CD4-positive, alpha-beta T cell (primary cell): ENCODE measurements around the gene RYR2. TPM values are rescaled to one million over a fixed set of nuclear protein-coding genes. Genes with fewer than 3 reads are reported as not detected.

Experiments
- ATAC-seq: fragments of 200-7000 bp; cut with Tn5 transposase; one replicate; pipeline ENCODE4 v1.10.0; 2022; ENCODE audit warnings: mild to moderate bottlenecking; ENCODE audit not compliant: poor library complexity
- CTCF ChIA-PET: fragments of 350-600 bp; sonication (Branson Sonifier 250); formaldehyde crosslinking; loops from one replicate; lab custom pipeline; 2021; ENCODE audit warnings: antibody characterized with exemption, inconsistent platforms; lab: Charles Lee
- POLR2A ChIA-PET: fragments of 350-600 bp; sonication (Branson Sonifier 250); formaldehyde crosslinking; loops from one replicate; lab custom pipeline; 2021; ENCODE audit warnings: antibody characterized with exemption, inconsistent platforms; lab: Charles Lee
- DNase-seq, 14 experiments: peaks; one replicate each; pipeline ENCODE4 v3.0.0-alpha.2; 2013 to 2020; ENCODE audit warnings: mixed read lengths in 2 of 14
- H3K27ac ChIP-seq, 2 donors: one replicate each; pipeline versions ENCODE4 v1.5.1 to v1.7.0; 2013; ENCODE audit warnings: low read length in 2 of 2, low read depth in 1 of 2, mild to moderate bottlenecking in 1 of 2
- H3K27me3 ChIP-seq, 2 experiments: 1 replicate in 1 of 2; 2 replicates in 1 of 2; pipeline versions ENCODE4 v1.6.1 to v1.7.0; 2013; ENCODE audit warnings: low read length in 2 of 2, control low read depth in 1 of 2, mild to moderate bottlenecking in 1 of 2, moderate library complexity in 1 of 2; ENCODE audit not compliant: insufficient read depth in 2 of 2, control insufficient read depth in 1 of 2
- H3K36me3 ChIP-seq: one replicate; pipeline ENCODE4 v1.6.1; 2013; ENCODE audit warnings: low read length, control low read depth; ENCODE audit not compliant: insufficient read depth
- H3K4me1 ChIP-seq: one replicate; pipeline ENCODE4 v1.6.1; 2013; ENCODE audit warnings: low read length, control low read depth; ENCODE audit not compliant: insufficient read depth
- H3K4me3 ChIP-seq: one replicate; pipeline ENCODE4 v1.5.1; 2013; ENCODE audit warnings: mild to moderate bottlenecking, low read length, moderate library complexity
- H3K9me3 ChIP-seq, 2 experiments: 1 replicate in 1 of 2; 2 replicates in 1 of 2; pipeline versions ENCODE4 v1.6.1 to v1.7.0; 2013; ENCODE audit warnings: low read length in 2 of 2, mild to moderate bottlenecking in 2 of 2, control low read depth in 1 of 2, moderate library complexity in 1 of 2; ENCODE audit not compliant: control insufficient read depth in 1 of 2, insufficient read depth in 1 of 2
- H3K27ac Mint-ChIP-seq: one replicate; pipeline ENCODE4 v1.8.0; 2020; ENCODE audit warnings: mixed read lengths
- H3K27me3 Mint-ChIP-seq: one replicate; pipeline ENCODE4 v1.8.0; 2021; ENCODE audit warnings: mixed read lengths
- H3K36me3 Mint-ChIP-seq: one replicate; pipeline ENCODE4 v1.8.0; 2021; ENCODE audit warnings: low read depth, mixed read lengths
- H3K4me1 Mint-ChIP-seq: one replicate; pipeline ENCODE4 v1.8.0; 2021; ENCODE audit warnings: low read depth, mixed read lengths
- H3K4me3 Mint-ChIP-seq: one replicate; pipeline ENCODE4 v1.8.0; 2020; ENCODE audit warnings: mild to moderate bottlenecking, mixed read lengths
- H3K9me3 Mint-ChIP-seq: one replicate; pipeline ENCODE4 v1.8.0; 2020; ENCODE audit warnings: mixed read lengths
- CTCF ChIP-seq: fragments of 200-600 bp; IDR thresholded peaks from one replicate; pipeline ENCODE4 v1.8.0; 2022; ENCODE audit warnings: antibody characterized with exemption, mild to moderate bottlenecking
- intact Hi-C, 2 experiments: fragments of 100-400 bp; cut with DNase I in 1 of 2; cut with micrococcal nuclease in 1 of 2; formaldehyde crosslinking; loops; one replicate each; pipeline versions ENCODE4 v1.15.1 to v1.9.0; 2023 to 2025; cut with DNase I, micrococcal nuclease
- total RNA-seq, 174 experiments: library from RNA in 2 of 174; stranded (reverse) in 2 of 174; gene quantifications; one replicate each; pipeline ENCODE4 v1.2.3 and lab custom pipeline; 2021 to 2026

The RYR2 gene
- total RNA-seq, 2 experiments from 2014 or later, result not detected

GRCh38 chr1:236997361-236997760 is 44.6 kb upstream of the RYR2 start:
- H3K4me1 Mint-ChIP-seq, result no peaks in the 10 kb centered on the region
- intact Hi-C loops, result no loop called here
- POLR2A ChIA-PET, result no interaction called here
- no peaks in the 10 kb centered on the region for H3K9me3 ChIP-seq
- H3K27ac Mint-ChIP-seq, result no peak overlapping the region
- H3K27me3 ChIP-seq, result no peaks in the 10 kb centered on the region
- no peak overlapping the region for H3K4me3 Mint-ChIP-seq
- H3K4me1 ChIP-seq, result no peaks in the 10 kb centered on the region
- ATAC-seq (no peak), DNase-seq (no peak)
- H3K9me3 Mint-ChIP-seq, result no peaks in the 10 kb centered on the region
- CTCF ChIA-PET, result no interaction called here
- no peak overlapping the region for H3K27ac ChIP-seq
- H3K4me3 ChIP-seq, result no peak overlapping the region
- no peaks in the 10 kb centered on the region for H3K36me3 Mint-ChIP-seq
- peaks cover 13% of the 10 kb centered on the region for H3K27me3 Mint-ChIP-seq
- H3K36me3 ChIP-seq, result no peaks in the 10 kb centered on the region
- TF ChIP-seq CTCF, result no peak

- intact Hi-C loops, result no loop called here
- no peak for TF ChIP-seq CTCF
- H3K36me3 ChIP-seq, result no peaks in the 10 kb centered on the region
- H3K4me1 ChIP-seq, result no peaks in the 10 kb centered on the region
- no peaks in the 10 kb centered on the region for H3K27me3 ChIP-seq
- H3K4me3 ChIP-seq, result no peak overlapping the region
- no peaks in the 10 kb centered on the region for H3K9me3 Mint-ChIP-seq
- no peaks in the 10 kb centered on the region for H3K4me1 Mint-ChIP-seq
- no peak for ATAC-seq
- peaks cover 11% of the 10 kb centered on the region for H3K27me3 Mint-ChIP-seq
- no peak overlapping the region for H3K4me3 Mint-ChIP-seq
- H3K9me3 ChIP-seq, result no peaks in the 10 kb centered on the region
- ChIA-PET POLR2A (no interaction called here), CTCF (no interaction called here)
- H3K27ac Mint-ChIP-seq, result no peak overlapping the region
- H3K36me3 Mint-ChIP-seq, result no peaks in the 10 kb centered on the region
- H3K27ac ChIP-seq, result no peak overlapping the region
- no peak for DNase-seq
These were observed 44.1 kb upstream of the RYR2 start for GRCh38 chr1:236997882-236998281.

GRCh38 chr1:236998546-236998945 is 43.4 kb upstream of the RYR2 start:
- H3K27me3 Mint-ChIP-seq, result peaks cover 11% of the 10 kb centered on the region
- no peaks in the 10 kb centered on the region for H3K27me3 ChIP-seq
- DNase-seq (no peak), ATAC-seq (no peak)
- H3K4me3 Mint-ChIP-seq, result no peak overlapping the region
- H3K9me3 ChIP-seq, result no peaks in the 10 kb centered on the region
- H3K4me3 ChIP-seq, result no peak overlapping the region
- H3K9me3 Mint-ChIP-seq, result no peaks in the 10 kb centered on the region
- H3K4me1 ChIP-seq, result no peaks in the 10 kb centered on the region
- TF ChIP-seq CTCF, result no peak
- ChIA-PET CTCF (no interaction called here), POLR2A (no interaction called here)
- H3K4me1 Mint-ChIP-seq, result no peaks in the 10 kb centered on the region
- H3K27ac ChIP-seq, result no peak overlapping the region
- intact Hi-C loops, result no loop called here
- H3K27ac Mint-ChIP-seq, result no peak overlapping the region
- H3K36me3 ChIP-seq, result no peaks in the 10 kb centered on the region
- H3K36me3 Mint-ChIP-seq, result no peaks in the 10 kb centered on the region
